HUES6 (cell line): ENCODE results near the gene PCDHA10.
"Not testable (repeated sequence)": the region's sequence is repeated elsewhere in the genome, so short reads cannot be mapped to it uniquely, and the experiment has no call there.

Experiments used
- H3K27ac ChIP-seq: 2 replicates; pipeline ENCODE4 v1.7.0; 2013; ENCODE audit warnings: low read depth, mild to moderate bottlenecking, low read length, inconsistent platforms
- H3K27me3 ChIP-seq: 2 replicates; pipeline ENCODE4 v1.6.1; 2013; ENCODE audit warnings: low read length; ENCODE audit not compliant: control insufficient read depth, insufficient read depth
- H3K36me3 ChIP-seq: 2 replicates; pipeline ENCODE4 v1.6.1; 2013; ENCODE audit warnings: low read length; ENCODE audit not compliant: control insufficient read depth, insufficient read depth
- H3K4me1 ChIP-seq: 2 replicates; pipeline ENCODE4 v1.6.1; 2013; ENCODE audit warnings: low read length; ENCODE audit not compliant: control insufficient read depth, insufficient read depth
- H3K4me3 ChIP-seq: 2 replicates; pipeline ENCODE4 v1.5.1; 2013; ENCODE audit warnings: low read depth, low read length
- H3K9ac ChIP-seq: one replicate; pipeline ENCODE4 v1.6.1; 2013; ENCODE audit warnings: mild to moderate bottlenecking, low read length
- H3K9me3 ChIP-seq: 2 replicates; pipeline ENCODE4 v1.6.1; 2013; ENCODE audit warnings: low read depth, low read length; ENCODE audit not compliant: control insufficient read depth, insufficient read depth

Gene PCDHA10

GRCh38 chr5:140876541-140877261 is 21.0 kb downstream of the PCDHA10 start:
- not testable (repeated sequence) for H3K9me3 ChIP-seq, H3K27me3 ChIP-seq, H3K9ac ChIP-seq, H3K27ac ChIP-seq, H3K4me3 ChIP-seq, H3K36me3 ChIP-seq, H3K4me1 ChIP-seq

- Histone ChIP-seq H3K9me3 (no peaks in the 10 kb centered on the region), H3K36me3 (0 out of 2 replicates have a peak, but pooled peaks cover 2% of the 10 kb centered on the region), H3K27ac (no peak overlapping the region), H3K4me1 (peaks cover 3% of the 10 kb centered on the region; the same call in 1 of the 2 replicates), H3K27me3 (no peaks in the 10 kb centered on the region), H3K9ac (no peak overlapping the region), H3K4me3 (no peak overlapping the region)
Measured at GRCh38 chr5:140877262-140877581, 21.5 kb downstream of the PCDHA10 start.

- Histone ChIP-seq H3K27me3 (no peaks in the 10 kb centered on the region), H3K4me1 (no peaks in the 10 kb centered on the region), H3K9ac (peak within 1 kb of the TSS; percentile 47), H3K36me3 (0 out of 2 replicates have a peak, but pooled peaks cover 2% of the 10 kb centered on the region), H3K27ac (no peak within 1 kb of the TSS), H3K4me3 (peak within 1 kb of the TSS; percentile 55), H3K9me3 (no peaks in the 10 kb centered on the region)
Measured at GRCh38 chr5:140881889-140882590, 26.3 kb downstream of the PCDHA10 start, which contains the start of gene PCDHA13. Gene PCDHA13 (plus strand): TSS chr5:140882124. CDS start chr5:140882269, 145 bp downstream.

GRCh38 chr5:140882591-140882899 is 26.8 kb downstream of the PCDHA10 start:
- Histone ChIP-seq H3K9ac (no peak overlapping the region), H3K36me3 (0 out of 2 replicates have a peak, but pooled peaks cover under 1% of the 10 kb centered on the region), H3K4me1 (no peaks in the 10 kb centered on the region), H3K27ac (no peak overlapping the region), H3K9me3 (no peaks in the 10 kb centered on the region), H3K4me3 (peak overlapping the region; percentile 55), H3K27me3 (no peaks in the 10 kb centered on the region)

GRCh38 chr5:140883373-140883772 is 27.7 kb downstream of the PCDHA10 start:
- H3K36me3 ChIP-seq: no peaks in the 10 kb centered on the region
- H3K4me1 ChIP-seq: no peaks in the 10 kb centered on the region
- no peak overlapping the region for H3K9ac ChIP-seq
- no peaks in the 10 kb centered on the region for H3K27me3 ChIP-seq
- H3K9me3 ChIP-seq: no peaks in the 10 kb centered on the region
- no peak overlapping the region for H3K4me3 ChIP-seq
- no peak overlapping the region for H3K27ac ChIP-seq

GRCh38 chr5:140883927-140884697 is 28.4 kb downstream of the PCDHA10 start:
- Histone ChIP-seq H3K27ac (no peak overlapping the region), H3K9me3 (no peaks in the 10 kb centered on the region), H3K4me3 (no peak overlapping the region), H3K9ac (no peak overlapping the region), H3K36me3 (no peaks in the 10 kb centered on the region), H3K27me3 (no peaks in the 10 kb centered on the region), H3K4me1 (no peaks in the 10 kb centered on the region)

- no peaks in the 10 kb centered on the region for H3K4me1 ChIP-seq
- H3K4me3 ChIP-seq: no peak overlapping the region
- H3K27ac ChIP-seq: no peak overlapping the region
- H3K9ac ChIP-seq: no peak overlapping the region
- H3K27me3 ChIP-seq: no peaks in the 10 kb centered on the region
- H3K9me3 ChIP-seq: no peaks in the 10 kb centered on the region
- no peaks in the 10 kb centered on the region for H3K36me3 ChIP-seq
Measured at GRCh38 chr5:140916325-140916724, 60.6 kb downstream of the PCDHA10 start.
